Measurements from ENCODE around the gene ANKRD17.

The ANKRD17 gene

GRCh38 chr4:73172161-73172560 lies 86.4 kb downstream of the ANKRD17 start:
- H4K20me1 ChIP-seq (ENCODE audit: insufficient read depth, low read length), result no peaks in the 10 kb centered on the region
- peaks cover 25% of the 10 kb centered on the region for H3K79me2 ChIP-seq (ENCODE audit: insufficient read depth, low read length)
- TF ChIP-seq EZH2 (IDR thresholded peaks at IDR 0.05; ENCODE audit: borderline replicate concordance, low read length), result no peak
- no peak for TF ChIP-seq CTCF (IDR thresholded peaks at IDR 0.05; ENCODE audit: low read length)
- no peak overlapping the region for H3K27ac ChIP-seq (ENCODE audit: low read depth, low read length, poor library complexity, severe bottlenecking)
- H3K9me3 ChIP-seq (ENCODE audit: low read length), result 0 out of 2 replicates have a peak, but pooled peaks cover 3% of the 10 kb centered on the region
- H3F3A ChIP-seq (ENCODE audit: insufficient read depth, low read length), result no peaks in the 10 kb centered on the region
- H3K4me1 ChIP-seq (ENCODE audit: insufficient read depth, low read length, severe bottlenecking), result no peaks in the 10 kb centered on the region
- H3K9me2 ChIP-seq (ENCODE audit: low read depth, low read length), result no peaks in the 10 kb centered on the region
- no peak overlapping the region for H3K9ac ChIP-seq (ENCODE audit: low read length)
- H3K27me3 ChIP-seq (ENCODE audit: insufficient read depth, low read length), result no peaks in the 10 kb centered on the region
- no peak overlapping the region for H3K4me2 ChIP-seq (ENCODE audit: low read length)
- H3K4me3 ChIP-seq (ENCODE audit: low read depth, low read length, poor library complexity, severe bottlenecking), result no peak overlapping the region
- no peak overlapping the region for H2AFZ ChIP-seq (ENCODE audit: low read length)
- peaks cover 100% of the 10 kb centered on the region for H3K36me3 ChIP-seq (ENCODE audit: insufficient read depth, low read length)

GRCh38 chr4:73170518-73171198 lies 87.9 kb downstream of the ANKRD17 start:
- H3K79me2 ChIP-seq (ENCODE audit: insufficient read depth, low read length), result peaks cover 25% of the 10 kb centered on the region
- TF ChIP-seq CTCF (IDR thresholded peaks at IDR 0.05; ENCODE audit: low read length) (no peak), EZH2 (IDR thresholded peaks at IDR 0.05; ENCODE audit: borderline replicate concordance, low read length) (no peak)
- no peaks in the 10 kb centered on the region for H3K4me1 ChIP-seq (ENCODE audit: insufficient read depth, low read length, severe bottlenecking)
- H3K9me3 ChIP-seq (ENCODE audit: low read length), result peaks cover 11% of the 10 kb centered on the region
- peaks cover 99% of the 10 kb centered on the region for H3K36me3 ChIP-seq (ENCODE audit: insufficient read depth, low read length)
- no peak overlapping the region for H3K27ac ChIP-seq (ENCODE audit: low read depth, low read length, poor library complexity, severe bottlenecking)
- H3K9me2 ChIP-seq (ENCODE audit: low read depth, low read length), result no peaks in the 10 kb centered on the region
- no peak overlapping the region for H3K4me3 ChIP-seq (ENCODE audit: low read depth, low read length, poor library complexity, severe bottlenecking)
- no peak overlapping the region for H3K4me2 ChIP-seq (ENCODE audit: low read length)
- no peaks in the 10 kb centered on the region for H4K20me1 ChIP-seq (ENCODE audit: insufficient read depth, low read length)
- no peak overlapping the region for H3K9ac ChIP-seq (ENCODE audit: low read length)
- H3F3A ChIP-seq (ENCODE audit: insufficient read depth, low read length), result no peaks in the 10 kb centered on the region
- no peaks in the 10 kb centered on the region for H3K27me3 ChIP-seq (ENCODE audit: insufficient read depth, low read length)
- no peak overlapping the region for H2AFZ ChIP-seq (ENCODE audit: low read length)

- no peaks in the 10 kb centered on the region for H3K9me2 ChIP-seq (ENCODE audit: low read depth, low read length)
- H3K4me2 ChIP-seq (ENCODE audit: low read length), result no peak overlapping the region
- H3K9me3 ChIP-seq (ENCODE audit: low read length), result peaks cover 11% of the 10 kb centered on the region
- H3K79me2 ChIP-seq (ENCODE audit: insufficient read depth, low read length), result peaks cover 8% of the 10 kb centered on the region
- no peak overlapping the region for H3K4me3 ChIP-seq (ENCODE audit: low read depth, low read length, poor library complexity, severe bottlenecking)
- H3K36me3 ChIP-seq (ENCODE audit: insufficient read depth, low read length), result peaks cover 96% of the 10 kb centered on the region
- no peak overlapping the region for H2AFZ ChIP-seq (ENCODE audit: low read length)
- TF ChIP-seq EZH2 (IDR thresholded peaks at IDR 0.05; ENCODE audit: borderline replicate concordance, low read length), result no peak
- no peak for TF ChIP-seq CTCF (IDR thresholded peaks at IDR 0.05; ENCODE audit: low read length)
- no peak overlapping the region for H3K9ac ChIP-seq (ENCODE audit: low read length)
- H3K4me1 ChIP-seq (ENCODE audit: insufficient read depth, low read length, severe bottlenecking), result no peaks in the 10 kb centered on the region
- H4K20me1 ChIP-seq (ENCODE audit: insufficient read depth, low read length), result no peaks in the 10 kb centered on the region
- no peaks in the 10 kb centered on the region for H3K27me3 ChIP-seq (ENCODE audit: insufficient read depth, low read length)
- H3F3A ChIP-seq (ENCODE audit: insufficient read depth, low read length), result no peaks in the 10 kb centered on the region
- no peak overlapping the region for H3K27ac ChIP-seq (ENCODE audit: low read depth, low read length, poor library complexity, severe bottlenecking)
Measured at GRCh38 chr4:73166212-73166611, 92.4 kb downstream of the ANKRD17 start.

Measured in OCI-LY1 (cell line).